HG02623 (cell line): Measurements from ENCODE around the gene MAB21L3.
A peak's percentile ranks its signal among the peaks of the same experiment; 100 is the strongest.

Experiments
- ATAC-seq: cut with Tn5 transposase; IDR thresholded peaks from one replicate; pipeline ENCODE4 v1.9.1; 2021; ENCODE audit warnings: moderate library complexity; ENCODE audit not compliant: unreplicated experiment

MAB21L3 gene

DNA sequence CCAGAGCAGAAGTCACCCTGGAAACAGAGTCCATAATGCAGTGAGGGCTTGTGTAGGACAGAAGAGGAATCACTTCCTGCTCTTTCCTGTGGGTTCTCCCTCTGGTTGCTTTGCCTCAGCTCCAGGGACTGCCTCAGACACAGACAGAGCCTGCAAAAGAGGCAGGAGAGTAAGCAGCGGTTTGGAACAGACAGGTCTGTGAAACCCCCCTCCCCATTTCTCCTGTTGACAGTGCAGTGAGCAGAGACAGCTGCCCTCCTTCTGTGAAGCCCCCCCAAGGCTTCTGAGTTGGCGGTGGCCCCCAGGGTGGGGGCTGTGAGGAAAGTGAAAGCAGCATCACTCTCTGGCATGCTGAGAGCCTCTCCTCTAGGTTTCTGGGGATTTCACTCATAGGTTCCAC lies 53.0 kb downstream of the MAB21L3 start:
- no peak for ATAC-seq

GRCh38 chr1:116164604-116165368 lies 53.6 kb downstream of the MAB21L3 start:
- no peak for ATAC-seq

DNA sequence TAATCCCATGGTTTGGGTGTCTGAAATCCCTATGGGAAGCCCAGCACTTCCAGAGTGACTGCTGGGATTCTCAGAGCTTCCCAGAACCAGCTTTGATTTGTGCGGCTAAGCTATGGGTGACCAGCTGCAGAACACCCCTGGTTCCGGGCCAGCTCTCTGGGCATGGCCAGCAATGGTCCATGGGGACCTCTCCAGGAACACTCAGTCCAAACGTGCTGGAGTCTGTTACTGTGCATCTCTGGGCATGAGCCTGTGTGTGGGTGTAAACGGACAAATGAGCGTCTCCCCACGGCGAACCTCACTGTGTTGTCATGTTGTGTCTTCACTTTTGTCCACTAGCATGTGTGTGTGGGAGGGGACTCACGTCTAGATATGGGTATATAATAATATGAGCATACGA lies 54.4 kb downstream of the MAB21L3 start:
- ATAC-seq = no peak

GRCh38 chr1:116166011-116166571 lies 54.9 kb downstream of the MAB21L3 start:
- no peak for ATAC-seq

DNA sequence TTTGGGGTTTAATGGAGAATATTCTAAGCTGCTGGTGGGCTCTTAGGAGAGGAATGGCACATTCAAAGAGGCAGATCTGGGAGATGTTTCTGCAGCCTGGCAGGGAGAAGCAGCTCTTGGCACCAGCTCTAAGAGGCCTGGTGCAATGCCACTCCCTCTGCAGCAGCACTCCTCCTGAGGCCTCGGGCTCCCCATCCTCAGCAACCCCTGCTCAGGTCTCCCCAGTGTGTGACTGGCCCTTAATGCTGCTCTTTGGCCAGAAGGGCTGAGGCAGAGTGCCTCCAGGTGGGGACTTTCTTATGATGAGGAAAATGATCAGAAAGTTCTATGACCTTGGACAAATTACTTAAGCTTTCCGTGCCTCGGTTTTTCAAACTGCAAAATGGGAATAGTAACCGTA lies 55.5 kb downstream of the MAB21L3 start:
- no peak for ATAC-seq

GRCh38 chr1:116167625-116168276 lies 56.6 kb downstream of the MAB21L3 start:
- ATAC-seq = no peak

- ATAC-seq = peak; percentile 84
These were observed 57.3 kb downstream of the MAB21L3 start for GRCh38 chr1:116168277-116169032.

DNA sequence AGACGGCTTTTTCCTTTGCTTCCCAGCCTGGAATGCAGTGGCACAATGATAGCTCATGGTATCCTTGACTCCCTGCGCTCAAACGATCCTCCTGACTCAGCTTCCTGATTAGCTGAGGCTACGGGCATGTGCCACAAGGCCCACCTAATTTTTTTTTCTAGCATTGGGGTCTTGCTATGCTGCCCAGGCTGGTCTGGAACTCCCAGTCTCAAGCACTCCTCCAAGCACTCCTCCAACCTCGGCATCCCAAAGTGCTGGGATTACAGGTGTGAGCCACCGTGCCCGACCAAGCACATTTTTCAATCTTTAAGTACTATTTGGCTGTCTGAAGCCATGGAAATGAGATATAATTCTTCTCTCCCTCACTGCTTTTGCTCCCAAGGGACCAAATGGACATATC lies 58.7 kb downstream of the MAB21L3 start:
- no peak for ATAC-seq

DNA sequence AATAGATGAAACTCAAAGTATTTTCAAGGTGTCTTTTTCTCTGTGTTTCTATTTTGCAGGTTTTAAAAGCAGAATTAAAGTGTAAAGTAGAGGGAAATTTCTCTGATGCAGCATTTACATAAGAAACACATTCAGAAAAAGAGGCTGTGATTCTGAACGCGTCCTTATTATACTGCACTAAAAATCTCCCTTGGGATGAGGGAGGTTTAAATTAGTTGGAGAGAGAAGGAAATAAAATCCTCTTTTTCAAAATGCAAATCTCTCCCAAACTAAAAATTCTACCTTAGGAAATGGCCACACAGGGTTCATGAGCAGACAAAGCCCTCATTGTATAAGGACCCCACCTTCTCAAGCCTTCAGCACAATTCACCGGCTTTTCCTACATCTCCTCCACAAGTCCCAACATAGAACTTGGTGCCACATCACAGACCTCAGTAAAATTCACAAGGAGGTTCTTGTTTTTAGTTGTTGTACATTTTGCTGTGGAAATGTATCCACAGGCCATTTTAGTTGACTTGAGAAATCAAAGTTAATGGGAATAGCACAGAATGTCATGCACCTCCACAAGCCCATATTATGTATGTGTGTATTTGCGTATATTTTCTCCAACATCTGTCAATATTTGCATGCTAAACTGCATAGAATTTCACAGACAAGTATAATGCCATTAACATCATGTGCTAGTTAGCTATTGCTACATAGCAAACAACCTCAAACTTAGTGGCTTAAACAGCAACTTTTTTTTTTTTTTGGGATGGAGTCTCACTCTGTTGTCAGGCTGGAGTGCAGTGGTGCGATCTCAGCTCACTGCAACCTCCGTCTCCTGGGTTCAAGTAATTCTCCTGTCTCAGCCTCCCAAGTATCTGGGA lies 59.8 kb downstream of the MAB21L3 start:
- ATAC-seq = no peak

DNA sequence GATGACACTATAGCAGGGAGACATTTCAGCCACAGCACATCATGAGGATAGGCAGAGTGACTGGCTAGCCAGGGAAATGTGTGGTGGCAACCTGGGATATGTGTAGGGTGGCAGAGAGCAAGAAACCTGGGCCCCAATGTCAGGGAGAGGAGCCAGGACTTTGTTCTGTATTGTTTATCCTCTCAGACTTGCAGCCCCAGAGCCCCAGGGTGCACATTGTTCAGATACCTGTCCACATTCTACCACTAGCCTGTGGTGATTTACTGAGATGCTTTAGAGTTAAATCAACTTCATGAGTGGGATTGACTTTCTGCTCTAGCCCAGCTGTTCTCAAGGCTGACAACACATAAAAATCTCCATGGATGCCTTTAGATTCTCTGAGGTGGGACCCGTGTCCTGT lies 61.5 kb downstream of the MAB21L3 start:
- ATAC-seq = no peak

- no peak for ATAC-seq
These were observed 64.4 kb downstream of the MAB21L3 start for GRCh38 chr1:116175611-116176010.

DNA sequence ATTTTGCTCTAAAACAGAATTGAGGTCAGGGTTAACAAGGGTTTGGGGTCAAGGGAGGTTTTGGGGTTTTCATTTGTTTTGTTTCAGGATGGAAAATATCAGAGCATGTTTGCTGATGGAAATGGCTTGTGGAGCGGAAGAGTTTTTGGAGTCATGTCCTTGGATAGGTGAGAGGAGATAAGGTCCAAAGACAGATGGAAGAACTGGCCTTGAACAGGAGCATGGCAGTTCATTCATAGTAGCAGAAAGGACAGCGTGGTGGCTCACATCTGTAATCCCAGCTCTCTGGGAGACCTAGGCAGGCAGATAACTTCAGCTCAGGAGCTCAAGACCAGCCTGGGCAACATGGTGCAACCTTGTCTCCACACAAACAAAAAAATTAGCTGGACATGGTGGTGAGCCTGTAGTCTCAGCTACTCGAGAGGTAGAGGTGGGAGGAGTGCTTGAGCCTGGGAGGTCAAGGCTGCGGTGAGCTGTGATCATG lies 65.1 kb downstream of the MAB21L3 start:
- no peak for ATAC-seq

DNA sequence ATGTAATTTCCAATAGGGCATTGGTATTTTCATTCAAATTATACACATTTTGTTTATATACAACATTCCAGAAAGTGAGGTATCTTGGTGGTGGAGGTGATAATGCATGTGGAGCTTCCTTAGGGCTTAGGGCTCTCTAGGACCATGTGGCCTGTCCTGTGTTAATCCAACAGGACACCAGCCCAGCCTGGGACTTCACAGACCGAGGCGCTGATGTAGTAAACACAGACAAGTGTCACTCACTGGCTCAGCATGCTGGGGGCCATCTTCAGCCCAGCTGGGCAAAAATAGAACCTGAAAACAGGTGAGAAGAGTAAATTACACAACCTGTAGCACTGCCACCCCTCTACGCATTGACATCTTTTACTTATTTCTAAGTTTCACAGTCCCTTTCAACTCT lies 66.7 kb downstream of the MAB21L3 start:
- no peak for ATAC-seq

DNA sequence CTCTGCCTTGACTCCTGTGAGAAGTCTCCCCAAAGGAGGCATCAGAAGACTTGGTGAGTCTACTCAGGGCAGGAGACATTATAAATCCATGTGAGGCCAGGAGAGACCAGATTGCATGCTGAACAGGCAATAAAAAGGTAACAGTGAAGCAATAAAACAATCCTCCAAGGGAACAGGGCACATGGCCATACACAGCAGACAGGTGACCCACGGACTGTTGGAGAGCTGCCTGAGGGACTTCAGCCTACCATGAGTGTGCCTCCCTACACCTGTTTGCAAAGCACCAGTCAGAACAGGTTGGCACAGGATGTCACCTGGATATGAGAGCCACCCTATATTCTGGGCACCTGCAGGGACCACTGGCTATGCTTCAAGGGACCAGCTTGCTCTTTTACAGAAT lies 67.6 kb downstream of the MAB21L3 start:
- no peak for ATAC-seq

- ATAC-seq = no peak
These were observed 68.2 kb downstream of the MAB21L3 start for GRCh38 chr1:116179419-116179818.

GRCh38 chr1:116179964-116180363 lies 68.8 kb downstream of the MAB21L3 start:
- ATAC-seq = no peak

- ATAC-seq = no peak
These were observed 71.0 kb downstream of the MAB21L3 start for GRCh38 chr1:116182019-116182714.
